ENCODE measurements around the gene SAMD5.

SAMD5 gene

DNA sequence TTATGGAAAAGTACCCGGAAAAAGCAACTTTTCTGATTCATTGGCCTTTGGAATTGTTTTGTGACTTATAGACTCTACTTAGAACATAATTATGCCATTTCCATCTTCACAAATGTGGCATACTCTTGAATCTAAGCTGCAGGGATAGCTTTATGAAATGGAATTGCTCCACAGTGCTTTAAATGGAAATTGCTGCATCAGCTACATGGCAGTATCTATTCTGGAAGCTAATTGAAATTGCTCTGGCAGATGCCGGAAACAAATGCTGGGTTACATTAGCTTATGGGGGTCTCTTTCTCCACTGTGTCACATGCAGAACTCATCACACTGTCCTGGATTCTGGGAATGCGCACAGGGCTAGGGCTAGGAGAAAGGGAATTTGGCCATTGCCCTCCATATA, 108.9 kb downstream of the SAMD5 start:
- in situ Hi-C loops (cut with HindIII; ENCODE audit: low sequenced_read_pairs) = no loop called here
- H3K4me3 ChIP-seq (ENCODE audit: low read depth, low read length) = no peak overlapping the region
- TF ChIP-seq, protein P1, sequence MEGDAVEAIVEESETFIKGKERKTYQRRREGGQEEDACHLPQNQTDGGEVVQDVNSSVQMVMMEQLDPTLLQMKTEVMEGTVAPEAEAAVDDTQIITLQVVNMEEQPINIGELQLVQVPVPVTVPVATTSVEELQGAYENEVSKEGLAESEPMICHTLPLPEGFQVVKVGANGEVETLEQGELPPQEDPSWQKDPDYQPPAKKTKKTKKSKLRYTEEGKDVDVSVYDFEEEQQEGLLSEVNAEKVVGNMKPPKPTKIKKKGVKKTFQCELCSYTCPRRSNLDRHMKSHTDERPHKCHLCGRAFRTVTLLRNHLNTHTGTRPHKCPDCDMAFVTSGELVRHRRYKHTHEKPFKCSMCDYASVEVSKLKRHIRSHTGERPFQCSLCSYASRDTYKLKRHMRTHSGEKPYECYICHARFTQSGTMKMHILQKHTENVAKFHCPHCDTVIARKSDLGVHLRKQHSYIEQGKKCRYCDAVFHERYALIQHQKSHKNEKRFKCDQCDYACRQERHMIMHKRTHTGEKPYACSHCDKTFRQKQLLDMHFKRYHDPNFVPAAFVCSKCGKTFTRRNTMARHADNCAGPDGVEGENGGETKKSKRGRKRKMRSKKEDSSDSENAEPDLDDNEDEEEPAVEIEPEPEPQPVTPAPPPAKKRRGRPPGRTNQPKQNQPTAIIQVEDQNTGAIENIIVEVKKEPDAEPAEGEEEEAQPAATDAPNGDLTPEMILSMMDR (IDR thresholded peaks at IDR 0.05; ENCODE audit: low read depth, low read length, missing control alignments) = no peak
- no peak for DNase-seq (ENCODE audit: low read depth)

- in situ Hi-C loops (cut with HindIII; ENCODE audit: low sequenced_read_pairs) = no loop called here
- no peak overlapping the region for H3K4me3 ChIP-seq (ENCODE audit: low read depth, low read length)
- TF ChIP-seq, protein P1 (IDR thresholded peaks at IDR 0.05; ENCODE audit: low read depth, low read length, missing control alignments) = no peak
- DNase-seq (ENCODE audit: low read depth) = no peak
These were observed 110.0 kb downstream of the SAMD5 start for GRCh38 chr6:147618457-147618856.

DNA sequence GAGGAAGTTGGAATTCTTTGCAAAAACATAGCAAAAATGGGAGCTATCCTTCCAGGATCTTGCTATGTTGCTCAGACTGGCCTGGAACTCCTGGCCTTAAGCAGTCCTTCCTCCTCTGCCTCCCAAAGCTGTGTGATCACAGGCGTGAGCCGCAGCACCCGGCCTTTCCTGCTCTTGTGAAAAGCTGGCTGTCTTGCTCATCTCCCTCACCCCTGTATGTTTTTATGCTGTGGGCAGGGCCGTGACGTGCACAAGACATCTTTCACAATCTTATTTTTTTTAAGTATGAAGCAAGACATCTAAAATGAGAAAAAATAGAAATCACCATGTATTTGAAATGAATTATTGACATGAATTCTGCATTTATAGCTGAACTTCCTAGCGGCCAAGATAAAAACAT, 110.4 kb downstream of the SAMD5 start:
- H3K4me3 ChIP-seq (ENCODE audit: low read depth, low read length) = no peak overlapping the region
- TF ChIP-seq, protein P1 (IDR thresholded peaks at IDR 0.05; ENCODE audit: low read depth, low read length, missing control alignments) = no peak
- in situ Hi-C loops (cut with HindIII; ENCODE audit: low sequenced_read_pairs) = no loop called here
- no peak for DNase-seq (ENCODE audit: low read depth)

Data from astrocyte of the cerebellum (primary cell).